ENCODE measurements around the gene TNP1. TPM values are rescaled to one million over a fixed set of nuclear protein-coding genes. Genes with fewer than 3 reads are reported as not detected.

TNP1 gene, protein sequence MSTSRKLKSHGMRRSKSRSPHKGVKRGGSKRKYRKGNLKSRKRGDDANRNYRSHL
- total RNA-seq (2014; rRNA removed; shearing (Covaris generic)), result not detected in 2 replicates
- not detected in 2 replicates for polyA plus RNA-seq (2015; cell fraction: cytosol; rRNA removed)
- polyA plus RNA-seq (2015; cell fraction: nucleus; rRNA removed), result not detected in 2 replicates

DNA sequence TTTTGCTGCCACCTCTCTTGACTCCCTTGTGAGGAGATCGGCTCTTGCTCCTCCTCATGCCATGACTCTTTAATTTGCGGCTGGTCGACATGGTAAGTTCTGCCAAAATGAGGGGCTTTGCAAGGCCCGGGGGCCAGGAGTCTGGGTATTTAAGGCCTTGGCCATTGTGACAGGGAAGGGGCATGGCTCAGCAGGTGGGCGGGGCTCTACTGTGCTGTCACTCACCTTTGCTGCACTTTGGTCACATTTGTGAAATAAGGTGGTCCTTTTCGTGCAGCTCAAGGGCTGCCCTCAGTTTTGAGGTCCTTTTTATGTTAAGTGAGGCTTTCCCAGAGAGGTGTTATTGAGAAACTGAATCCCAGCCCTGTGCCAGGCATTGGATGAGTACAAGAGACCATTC lies at the start of gene TNP1:
Gene TNP1 (minus strand): TSS at position 121 of the 400 bp plus-strand sequence. CDS start 30 bp downstream, at position 91.
- no peak for DNase-seq (ENCODE audit: low read depth)

DNA sequence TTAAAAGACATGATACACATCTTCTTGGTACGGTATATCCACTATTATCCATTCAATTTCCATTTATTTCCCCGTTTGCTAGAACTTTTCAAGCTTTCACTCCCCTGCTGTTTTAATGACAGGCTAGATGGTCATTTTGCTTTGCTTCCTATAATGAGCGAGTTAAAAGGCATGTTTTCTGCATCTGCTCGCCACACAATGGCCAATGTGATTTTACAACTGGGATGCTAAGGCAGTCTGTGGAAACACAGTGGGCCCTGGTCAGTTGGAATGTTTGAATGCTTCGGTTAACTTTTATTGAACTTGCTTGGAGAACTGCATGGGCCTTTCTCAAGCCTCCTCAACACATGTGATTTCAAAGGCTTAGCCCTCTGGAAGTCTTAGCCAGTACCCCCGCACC lies 48.4 kb upstream of the TNP1 start:
- DNase-seq (ENCODE audit: low read depth), result no peak

DNA sequence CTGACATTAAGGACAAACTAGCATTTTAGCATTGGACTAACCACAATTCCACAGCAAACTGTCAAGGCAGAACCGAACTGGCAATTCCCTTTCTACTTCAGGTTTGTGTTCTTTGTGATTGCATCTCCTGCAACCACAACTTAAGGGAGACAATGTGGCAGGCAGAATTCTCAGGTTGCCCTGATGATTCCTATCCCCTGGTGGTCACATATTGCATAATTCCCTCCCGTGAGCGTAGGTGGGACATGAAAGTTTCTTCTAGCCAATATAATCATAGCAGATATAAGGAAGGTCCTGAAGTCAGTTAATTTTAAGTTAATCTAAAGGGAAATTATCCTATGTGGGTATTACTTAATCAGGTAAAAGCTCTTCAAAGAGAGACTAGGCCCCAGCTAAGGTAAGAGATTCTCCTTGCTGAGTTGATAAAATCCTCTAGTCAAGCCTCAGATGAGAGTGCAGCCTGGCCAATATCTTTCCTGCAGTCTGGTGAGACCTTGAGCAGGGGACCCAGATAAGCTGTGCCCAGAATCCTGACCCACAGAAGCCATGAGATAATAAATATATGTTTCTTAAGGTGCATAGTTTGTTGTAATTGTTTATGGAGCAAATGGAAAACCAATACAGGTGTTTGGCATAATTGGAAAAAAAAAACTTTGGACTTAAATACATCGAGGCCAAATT lies 45.9 kb upstream of the TNP1 start:
- DNase-seq (ENCODE audit: low read depth), result no peak

DNA sequence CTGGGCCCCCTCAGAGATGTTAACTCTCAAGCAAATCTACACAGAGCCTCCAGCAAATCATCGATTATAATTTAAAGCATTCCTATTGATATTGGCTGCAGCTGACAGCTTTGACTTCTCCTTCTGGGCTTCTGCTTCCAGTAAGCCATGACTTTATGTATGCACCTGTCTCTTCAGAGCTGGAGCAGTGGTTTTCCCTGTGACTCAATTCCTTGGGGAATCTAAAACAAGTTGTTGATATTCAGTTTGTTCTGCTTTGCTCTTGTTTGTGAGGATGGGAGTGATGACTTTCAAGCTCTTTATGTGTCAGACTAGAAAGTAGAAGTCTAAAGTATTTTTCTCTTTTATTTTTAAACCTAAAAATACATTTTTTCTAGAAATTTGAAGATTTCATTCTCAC lies 45.1 kb upstream of the TNP1 start:
- DNase-seq (ENCODE audit: low read depth), result no peak

DNA sequence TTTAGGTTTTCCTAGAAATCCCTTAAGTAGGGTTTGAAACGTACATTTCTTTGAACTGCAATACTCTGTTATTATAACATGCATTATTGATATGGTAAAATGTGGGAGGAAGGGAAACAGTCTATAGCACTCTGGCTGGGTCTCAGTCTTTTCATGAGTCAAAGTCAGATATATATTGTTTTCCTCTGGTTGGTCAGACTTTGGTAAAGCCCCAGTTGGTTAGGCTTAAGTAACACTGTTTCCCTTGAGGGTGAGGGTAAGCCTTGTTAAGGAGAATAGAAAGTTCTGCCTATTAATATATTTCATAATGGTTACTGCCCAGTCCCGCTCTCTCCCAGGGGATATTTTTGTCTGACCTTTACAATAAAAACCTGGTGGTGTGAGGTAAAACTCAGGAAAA lies 44.7 kb upstream of the TNP1 start:
- DNase-seq (ENCODE audit: low read depth), result no peak

DNA sequence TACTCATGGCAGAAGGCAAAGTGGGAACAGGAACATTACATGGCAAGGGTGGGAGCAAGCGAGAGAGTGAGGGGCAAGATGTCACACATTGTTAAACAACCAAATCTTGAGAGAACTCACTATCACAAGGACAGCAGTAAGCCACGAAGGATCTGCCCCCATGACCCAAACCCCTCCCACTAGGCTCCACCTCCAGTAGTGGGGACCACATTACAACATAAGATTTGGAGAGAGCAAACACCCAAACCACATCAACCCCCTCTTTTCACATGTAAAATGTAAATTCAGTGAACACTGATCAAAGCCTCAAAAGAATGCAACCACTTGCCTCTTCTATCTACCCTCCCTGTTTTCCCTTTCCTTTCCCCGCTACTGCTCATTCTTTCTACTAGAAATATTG lies 43.6 kb upstream of the TNP1 start:
- no peak for DNase-seq (ENCODE audit: low read depth)

DNA sequence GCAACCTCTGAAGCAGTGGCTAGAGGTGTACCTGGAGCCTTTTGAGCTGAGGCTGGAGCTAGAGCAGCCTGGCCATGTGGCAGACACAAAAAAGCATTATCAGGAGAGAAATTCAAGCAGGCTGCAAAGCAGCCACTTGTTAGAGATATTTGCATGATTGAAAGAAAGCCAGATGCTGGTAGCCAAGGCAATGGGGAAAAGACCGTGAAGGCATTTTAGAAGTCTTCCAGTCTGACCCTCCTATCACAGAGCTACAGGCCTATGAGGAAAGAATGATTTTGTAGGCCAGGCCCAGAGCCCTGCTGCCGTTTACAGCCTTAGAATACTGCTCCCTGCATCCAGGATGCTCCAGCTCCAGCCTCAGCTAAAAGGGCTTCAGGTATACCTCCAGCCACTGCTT lies 41.4 kb upstream of the TNP1 start:
- no peak for DNase-seq (ENCODE audit: low read depth)

DNA sequence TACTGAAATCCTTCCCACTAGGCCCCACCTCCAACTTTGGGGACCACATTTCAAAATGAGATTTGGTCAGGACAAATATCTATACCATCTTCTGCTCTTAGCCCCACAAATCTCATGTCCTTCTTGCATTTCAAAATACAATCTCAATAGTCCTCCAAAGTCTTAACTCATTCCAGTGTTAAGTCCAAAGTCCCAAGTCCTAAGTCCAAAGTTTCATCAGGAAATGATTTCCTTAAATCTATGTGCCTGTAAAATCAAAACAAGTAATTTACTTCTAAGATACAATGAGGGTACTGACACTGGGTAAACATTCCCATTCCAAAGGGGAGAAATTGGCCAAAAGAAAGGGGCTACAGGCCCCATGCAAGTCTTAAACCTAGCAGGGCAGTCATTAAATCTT lies 40.5 kb upstream of the TNP1 start:
- DNase-seq (ENCODE audit: low read depth), result no peak

DNA sequence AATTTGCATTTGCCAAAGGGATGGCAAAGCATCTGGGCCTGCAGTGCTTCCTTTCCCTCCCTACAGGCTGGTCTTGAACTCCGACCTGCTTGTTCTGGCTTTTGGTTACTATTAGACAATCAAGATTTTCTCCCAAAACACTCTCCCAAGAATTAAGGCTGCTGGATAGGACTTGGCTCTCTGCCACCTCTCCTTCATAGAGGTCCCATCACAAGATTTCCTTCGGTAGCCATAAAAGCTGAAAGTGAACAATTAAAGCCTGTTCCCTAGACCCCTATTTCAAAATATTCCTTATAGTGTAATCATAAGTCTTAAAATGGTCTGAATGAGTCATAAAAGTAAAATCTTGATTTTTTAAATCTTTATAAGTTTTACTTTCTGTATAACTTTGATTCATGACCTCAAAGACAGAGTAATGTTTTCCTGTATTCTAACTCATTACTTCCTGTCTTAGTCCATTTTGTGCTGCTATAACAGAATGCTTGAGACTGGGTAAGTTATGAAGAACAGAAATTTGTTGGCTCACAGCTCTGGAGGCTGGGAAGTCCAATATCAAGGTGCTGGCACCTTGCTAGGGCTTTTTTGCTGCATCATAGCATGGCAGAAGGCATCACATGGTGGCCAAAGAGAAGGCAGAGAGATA lies 37.8 kb upstream of the TNP1 start:
- no peak for DNase-seq (ENCODE audit: low read depth)

DNA sequence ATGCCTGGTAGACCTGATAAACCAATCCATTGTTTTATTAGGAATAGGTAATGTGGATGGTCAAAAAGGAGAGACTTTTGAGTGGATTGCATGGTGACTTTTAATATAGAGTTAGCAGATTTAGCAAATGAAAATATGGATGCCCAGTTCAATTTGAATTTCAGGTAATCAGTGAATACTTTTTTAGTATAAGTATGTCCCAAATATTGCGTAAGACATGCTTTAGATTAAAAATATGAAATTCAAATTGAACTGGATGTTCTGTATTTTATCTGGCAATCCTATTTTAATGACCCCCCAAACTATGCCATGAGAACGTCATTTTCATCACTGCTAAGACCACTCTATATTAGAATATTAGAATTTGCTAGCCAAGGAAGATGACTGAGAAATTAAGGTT lies 30.3 kb upstream of the TNP1 start:
- DNase-seq (ENCODE audit: low read depth), result no peak

DNA sequence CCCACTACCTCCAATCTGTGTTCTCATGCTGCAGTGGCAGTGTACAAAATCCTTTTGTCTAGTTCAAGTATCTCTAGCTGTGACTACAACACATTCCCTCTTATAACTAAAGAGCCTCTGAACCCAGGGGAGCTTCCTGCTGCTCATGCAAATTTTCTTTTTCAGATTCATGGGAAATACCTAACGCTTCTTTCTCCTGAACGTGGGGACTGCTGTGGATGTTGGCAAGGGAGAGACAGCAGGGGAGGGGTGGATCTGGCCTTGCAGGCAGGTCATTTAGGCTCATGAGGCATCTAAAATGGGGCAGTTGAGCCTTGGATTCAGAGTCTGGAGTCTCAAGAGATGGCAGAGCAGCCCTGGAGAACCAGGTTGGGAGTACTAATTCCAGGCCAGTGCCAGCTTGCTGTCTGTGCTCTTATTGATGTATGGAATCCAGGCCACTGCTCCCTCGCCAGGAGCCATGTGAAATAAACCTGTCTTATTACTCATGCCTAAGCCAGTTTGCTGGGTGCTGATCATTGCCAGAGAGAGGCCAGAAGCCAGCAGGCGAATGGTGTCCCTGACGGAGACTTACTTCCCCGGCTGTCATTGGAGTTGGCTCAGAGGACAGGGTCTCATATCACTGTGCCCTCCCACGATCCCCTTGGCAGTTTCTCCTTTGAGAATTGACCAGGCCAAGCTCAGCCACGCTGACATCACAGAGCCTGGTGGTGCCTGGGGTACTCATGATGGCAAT lies 29.2 kb upstream of the TNP1 start:
- DNase-seq (ENCODE audit: low read depth), result no peak

DNA sequence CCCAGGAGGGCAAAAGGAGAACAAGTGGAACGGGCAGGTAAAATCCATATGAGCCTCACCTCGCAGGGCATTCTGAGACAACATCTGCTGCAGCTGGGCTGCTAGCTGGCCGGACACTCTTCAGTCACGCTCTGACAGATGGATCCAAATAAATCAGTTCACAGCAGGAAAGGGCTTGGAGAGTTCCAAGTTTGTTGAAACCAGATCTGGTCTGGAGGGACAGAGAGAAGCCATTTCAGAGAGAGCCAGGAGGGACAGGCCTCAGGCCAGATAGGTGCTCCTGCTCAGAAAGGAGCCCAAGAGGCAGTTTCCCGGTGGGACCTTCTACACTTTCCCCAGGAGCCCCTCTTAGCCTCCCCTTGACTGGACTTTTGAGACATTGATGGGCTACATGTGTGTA lies 28.2 kb upstream of the TNP1 start:
- DNase-seq (ENCODE audit: low read depth), result no peak

DNA sequence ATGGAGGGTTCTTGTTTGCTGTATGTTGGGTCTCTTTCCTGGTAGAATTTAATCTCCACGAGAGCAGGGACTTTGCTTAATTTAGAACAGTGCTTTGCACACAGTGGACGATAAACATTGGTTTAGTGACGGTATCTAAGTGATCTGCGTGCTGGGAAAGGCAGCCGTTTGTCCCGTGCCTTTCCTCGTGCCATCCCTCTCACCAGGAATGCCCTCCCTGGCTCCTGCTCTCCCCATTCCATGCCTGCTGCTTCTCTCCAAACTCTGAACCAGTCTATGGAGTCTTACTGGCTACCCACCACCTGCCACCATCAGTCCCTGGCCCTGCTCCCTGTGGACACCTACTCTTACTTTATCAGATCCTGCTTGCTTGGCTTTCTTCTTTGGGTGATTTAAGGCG lies 27.3 kb upstream of the TNP1 start:
- DNase-seq (ENCODE audit: low read depth), result no peak

DNA sequence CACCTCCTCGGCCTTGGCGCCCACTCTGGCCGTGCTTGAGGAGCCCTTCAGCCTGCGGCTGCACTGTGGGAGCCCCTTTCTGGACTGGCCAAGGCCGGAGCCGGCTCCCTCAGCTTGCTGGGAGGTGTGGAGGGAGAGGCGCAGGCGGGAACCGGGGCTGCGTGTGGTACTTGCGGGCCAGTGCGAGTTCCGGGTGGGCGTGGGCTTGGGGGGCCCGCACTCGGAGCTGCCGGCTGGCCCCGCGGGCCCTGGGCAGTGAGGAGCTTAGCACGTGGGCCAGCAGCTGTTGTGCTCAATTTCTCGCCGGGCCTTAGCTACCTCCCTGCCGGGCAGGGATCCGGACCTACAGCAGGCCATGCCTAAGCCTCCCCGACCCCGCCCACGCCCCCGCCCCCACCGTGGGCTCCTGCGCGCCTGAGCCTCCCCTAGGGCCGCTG lies 25.3 kb upstream of the TNP1 start:
- DNase-seq (ENCODE audit: low read depth), result no peak

DNA sequence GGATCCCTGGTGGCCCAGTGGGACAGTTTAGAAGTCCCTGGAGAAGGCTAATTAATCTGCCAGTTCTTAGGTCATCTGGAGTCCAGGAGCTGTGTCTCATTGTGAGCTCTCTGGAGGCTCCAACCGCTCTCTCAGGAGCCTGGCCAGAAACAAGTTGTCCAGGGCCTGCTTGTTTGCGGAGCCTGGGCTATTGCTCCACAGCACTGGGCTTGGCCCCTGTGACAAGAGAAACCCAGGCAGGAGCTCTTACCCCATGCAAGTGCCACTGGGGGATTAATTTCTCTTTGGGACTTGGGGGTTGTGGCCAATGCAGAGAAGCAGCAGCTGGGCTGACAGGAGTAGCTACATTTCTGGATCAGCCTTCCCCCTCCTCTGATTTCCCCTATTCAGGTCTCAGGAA lies 24.5 kb upstream of the TNP1 start:
- DNase-seq (ENCODE audit: low read depth), result no peak

DNA sequence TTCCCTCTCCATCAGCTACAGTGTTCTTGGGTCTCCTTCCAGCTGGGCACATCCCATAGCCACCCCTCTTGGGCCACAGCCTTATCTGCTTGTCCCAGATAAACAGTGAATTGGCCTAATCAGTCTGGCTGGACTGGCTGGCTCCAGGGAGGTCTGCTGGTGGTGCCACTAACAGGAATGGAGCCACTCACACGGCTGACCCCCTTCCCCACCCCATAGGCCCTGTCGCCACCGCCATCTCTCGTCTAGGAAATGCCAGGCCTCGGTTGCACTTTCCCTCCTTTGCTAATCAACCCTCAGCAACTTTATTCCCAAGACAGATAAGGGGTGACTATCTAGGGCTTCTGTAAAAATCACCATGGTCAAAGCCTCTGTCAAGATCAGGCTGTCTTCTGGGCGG lies 23.0 kb upstream of the TNP1 start:
- no peak for DNase-seq (ENCODE audit: low read depth)

DNA sequence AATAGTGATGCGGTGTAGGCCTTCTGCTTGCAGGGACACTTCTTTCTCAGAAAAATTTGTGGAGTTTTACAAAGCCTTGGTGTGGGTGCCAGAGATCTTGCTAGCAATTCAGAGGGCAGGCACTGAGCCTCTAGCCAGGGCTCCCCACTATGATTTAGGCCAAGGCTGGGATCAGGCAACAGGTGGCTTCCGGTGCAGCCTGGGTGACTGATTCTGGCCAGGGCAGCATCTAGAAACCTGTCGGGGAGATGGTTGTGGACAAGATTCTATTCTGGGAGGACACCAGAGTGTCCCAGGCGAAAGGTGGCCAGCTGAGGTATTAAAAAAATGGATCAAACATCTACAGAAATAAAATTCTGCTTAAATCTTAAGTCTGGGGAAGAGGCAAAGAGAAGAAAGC lies 21.5 kb upstream of the TNP1 start:
- DNase-seq (ENCODE audit: low read depth), result no peak

DNA sequence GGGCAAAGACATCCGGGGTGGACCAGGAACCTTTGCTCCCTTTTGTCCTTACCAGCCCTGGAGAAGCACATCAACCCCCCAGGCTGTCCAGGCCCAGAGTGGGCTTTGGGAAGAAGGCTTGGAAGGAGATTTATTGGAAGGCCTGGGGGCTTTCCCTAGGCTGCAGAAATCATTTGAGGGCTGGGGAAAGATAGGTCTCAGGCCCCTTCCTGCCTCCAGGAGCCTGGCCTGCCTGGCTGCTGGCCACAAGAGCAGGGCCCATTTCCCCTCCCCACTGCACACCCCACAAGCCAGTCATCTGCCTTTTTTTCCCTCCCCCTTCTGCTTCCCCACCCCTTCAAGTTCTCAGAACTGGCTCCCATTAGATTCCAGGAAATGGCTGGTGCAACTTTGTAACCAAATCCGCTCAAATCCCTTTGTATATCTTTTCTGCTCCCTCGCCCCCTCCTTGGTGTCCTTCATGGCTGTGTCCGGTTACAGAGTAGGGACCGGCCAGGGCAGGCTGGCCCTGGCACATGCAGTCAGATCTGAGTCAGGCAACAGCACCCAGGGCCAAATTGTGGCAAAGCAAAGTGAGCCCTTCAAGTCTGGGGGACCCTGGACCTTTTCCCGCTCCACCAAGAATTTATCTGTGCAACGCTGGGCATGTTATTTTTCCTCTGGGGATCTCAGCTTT lies 20.8 kb upstream of the TNP1 start:
- DNase-seq (ENCODE audit: low read depth), result no peak

DNA sequence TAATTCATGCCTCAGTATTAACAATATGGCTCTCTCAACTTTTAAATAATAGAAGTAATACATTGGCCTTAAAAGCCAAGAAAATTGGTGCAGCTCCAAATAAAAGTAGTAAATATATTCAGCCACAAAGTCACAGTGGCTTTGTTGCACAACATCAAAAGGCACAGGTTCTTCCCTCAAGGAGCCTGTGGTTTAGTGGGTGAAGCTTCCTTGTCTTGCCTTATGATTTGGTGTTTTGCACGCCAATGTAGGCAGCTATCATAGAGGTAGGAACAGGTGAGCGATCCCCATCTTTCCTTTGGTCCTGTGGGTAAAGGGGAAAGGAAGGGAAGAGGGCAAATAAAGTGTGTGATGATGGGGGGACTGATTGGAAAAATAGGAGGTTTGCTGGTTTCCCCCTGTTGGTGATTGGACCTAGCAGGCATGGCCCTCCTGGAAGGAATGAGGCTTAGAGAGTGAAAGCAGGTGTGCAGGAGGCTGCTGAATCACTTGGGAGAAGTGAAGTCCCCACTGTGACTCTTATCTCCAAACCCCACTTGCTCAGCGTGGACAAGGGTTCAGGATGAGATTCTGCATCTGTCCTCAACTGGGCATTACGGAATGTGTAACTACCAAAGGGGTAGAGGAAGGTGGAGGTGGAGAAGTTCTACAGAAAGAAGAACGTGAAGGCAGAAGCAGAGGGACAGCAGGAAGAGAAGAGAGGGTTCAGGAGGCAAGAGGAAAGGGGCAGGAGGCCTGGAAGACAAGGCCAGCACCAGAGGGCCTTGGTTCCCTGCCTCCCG lies 20.1 kb upstream of the TNP1 start:
- DNase-seq (ENCODE audit: low read depth), result no peak

DNA sequence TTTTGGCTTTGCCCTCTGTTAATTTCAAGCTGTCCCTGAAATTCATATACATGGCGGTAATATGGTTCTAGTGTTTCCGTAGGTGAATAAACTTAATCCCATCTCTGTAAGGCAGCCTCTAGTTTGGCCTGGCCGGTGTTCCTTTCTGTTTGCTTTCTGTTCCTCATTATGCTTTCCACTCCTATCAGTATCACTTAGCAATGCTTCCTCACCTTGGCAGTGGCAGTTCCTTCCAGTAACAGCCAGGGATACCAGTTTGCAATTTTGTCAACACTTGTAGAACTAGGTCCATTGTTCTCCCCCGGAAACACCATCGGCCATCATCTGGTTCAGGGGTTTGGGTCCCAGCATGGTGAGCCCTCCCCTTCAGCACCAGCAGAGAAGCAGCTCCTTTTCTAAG lies 18.2 kb upstream of the TNP1 start:
- DNase-seq (ENCODE audit: low read depth), result no peak

DNA sequence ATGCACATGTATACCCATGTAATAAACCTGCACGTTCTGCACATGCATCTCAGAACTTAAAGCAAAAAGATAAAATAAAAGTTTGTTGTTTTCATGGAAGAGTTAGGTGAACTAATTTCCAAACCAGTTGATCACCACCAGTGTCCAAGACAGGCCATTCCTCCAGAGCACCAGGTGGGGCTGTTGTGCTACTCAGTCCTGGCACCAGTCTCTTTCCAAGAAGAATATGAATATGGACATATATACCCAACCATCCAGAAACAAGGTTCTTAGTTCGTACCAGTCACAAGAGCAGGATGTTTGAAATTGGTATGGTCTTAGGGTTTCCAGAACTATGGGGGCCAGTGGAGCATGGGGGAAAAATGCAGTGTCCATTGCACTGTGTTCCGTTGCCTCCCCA lies 17.2 kb upstream of the TNP1 start:
- no peak for DNase-seq (ENCODE audit: low read depth)
